ENCODE measurements around the gene HBA1.

- TF ChIP-seq, protein P1, sequence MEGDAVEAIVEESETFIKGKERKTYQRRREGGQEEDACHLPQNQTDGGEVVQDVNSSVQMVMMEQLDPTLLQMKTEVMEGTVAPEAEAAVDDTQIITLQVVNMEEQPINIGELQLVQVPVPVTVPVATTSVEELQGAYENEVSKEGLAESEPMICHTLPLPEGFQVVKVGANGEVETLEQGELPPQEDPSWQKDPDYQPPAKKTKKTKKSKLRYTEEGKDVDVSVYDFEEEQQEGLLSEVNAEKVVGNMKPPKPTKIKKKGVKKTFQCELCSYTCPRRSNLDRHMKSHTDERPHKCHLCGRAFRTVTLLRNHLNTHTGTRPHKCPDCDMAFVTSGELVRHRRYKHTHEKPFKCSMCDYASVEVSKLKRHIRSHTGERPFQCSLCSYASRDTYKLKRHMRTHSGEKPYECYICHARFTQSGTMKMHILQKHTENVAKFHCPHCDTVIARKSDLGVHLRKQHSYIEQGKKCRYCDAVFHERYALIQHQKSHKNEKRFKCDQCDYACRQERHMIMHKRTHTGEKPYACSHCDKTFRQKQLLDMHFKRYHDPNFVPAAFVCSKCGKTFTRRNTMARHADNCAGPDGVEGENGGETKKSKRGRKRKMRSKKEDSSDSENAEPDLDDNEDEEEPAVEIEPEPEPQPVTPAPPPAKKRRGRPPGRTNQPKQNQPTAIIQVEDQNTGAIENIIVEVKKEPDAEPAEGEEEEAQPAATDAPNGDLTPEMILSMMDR (IDR thresholded peaks at IDR 0.05; ENCODE audit: control extremely low read depth in 1 of 3, insufficient read depth in 1 of 3, low read depth in 1 of 3, low read length in 3 of 3) = no peak
- TF ChIP-seq RFX5 (IDR thresholded peaks at IDR 0.05; ENCODE audit: borderline replicate concordance, low read depth, low read length) = no peak
- no peak for TF ChIP-seq POLR2A (IDR thresholded peaks at IDR 0.05; ENCODE audit: control extremely low read depth in 1 of 2, low read depth in 2 of 2, low read length in 2 of 2)
- TF ChIP-seq, protein P2, sequence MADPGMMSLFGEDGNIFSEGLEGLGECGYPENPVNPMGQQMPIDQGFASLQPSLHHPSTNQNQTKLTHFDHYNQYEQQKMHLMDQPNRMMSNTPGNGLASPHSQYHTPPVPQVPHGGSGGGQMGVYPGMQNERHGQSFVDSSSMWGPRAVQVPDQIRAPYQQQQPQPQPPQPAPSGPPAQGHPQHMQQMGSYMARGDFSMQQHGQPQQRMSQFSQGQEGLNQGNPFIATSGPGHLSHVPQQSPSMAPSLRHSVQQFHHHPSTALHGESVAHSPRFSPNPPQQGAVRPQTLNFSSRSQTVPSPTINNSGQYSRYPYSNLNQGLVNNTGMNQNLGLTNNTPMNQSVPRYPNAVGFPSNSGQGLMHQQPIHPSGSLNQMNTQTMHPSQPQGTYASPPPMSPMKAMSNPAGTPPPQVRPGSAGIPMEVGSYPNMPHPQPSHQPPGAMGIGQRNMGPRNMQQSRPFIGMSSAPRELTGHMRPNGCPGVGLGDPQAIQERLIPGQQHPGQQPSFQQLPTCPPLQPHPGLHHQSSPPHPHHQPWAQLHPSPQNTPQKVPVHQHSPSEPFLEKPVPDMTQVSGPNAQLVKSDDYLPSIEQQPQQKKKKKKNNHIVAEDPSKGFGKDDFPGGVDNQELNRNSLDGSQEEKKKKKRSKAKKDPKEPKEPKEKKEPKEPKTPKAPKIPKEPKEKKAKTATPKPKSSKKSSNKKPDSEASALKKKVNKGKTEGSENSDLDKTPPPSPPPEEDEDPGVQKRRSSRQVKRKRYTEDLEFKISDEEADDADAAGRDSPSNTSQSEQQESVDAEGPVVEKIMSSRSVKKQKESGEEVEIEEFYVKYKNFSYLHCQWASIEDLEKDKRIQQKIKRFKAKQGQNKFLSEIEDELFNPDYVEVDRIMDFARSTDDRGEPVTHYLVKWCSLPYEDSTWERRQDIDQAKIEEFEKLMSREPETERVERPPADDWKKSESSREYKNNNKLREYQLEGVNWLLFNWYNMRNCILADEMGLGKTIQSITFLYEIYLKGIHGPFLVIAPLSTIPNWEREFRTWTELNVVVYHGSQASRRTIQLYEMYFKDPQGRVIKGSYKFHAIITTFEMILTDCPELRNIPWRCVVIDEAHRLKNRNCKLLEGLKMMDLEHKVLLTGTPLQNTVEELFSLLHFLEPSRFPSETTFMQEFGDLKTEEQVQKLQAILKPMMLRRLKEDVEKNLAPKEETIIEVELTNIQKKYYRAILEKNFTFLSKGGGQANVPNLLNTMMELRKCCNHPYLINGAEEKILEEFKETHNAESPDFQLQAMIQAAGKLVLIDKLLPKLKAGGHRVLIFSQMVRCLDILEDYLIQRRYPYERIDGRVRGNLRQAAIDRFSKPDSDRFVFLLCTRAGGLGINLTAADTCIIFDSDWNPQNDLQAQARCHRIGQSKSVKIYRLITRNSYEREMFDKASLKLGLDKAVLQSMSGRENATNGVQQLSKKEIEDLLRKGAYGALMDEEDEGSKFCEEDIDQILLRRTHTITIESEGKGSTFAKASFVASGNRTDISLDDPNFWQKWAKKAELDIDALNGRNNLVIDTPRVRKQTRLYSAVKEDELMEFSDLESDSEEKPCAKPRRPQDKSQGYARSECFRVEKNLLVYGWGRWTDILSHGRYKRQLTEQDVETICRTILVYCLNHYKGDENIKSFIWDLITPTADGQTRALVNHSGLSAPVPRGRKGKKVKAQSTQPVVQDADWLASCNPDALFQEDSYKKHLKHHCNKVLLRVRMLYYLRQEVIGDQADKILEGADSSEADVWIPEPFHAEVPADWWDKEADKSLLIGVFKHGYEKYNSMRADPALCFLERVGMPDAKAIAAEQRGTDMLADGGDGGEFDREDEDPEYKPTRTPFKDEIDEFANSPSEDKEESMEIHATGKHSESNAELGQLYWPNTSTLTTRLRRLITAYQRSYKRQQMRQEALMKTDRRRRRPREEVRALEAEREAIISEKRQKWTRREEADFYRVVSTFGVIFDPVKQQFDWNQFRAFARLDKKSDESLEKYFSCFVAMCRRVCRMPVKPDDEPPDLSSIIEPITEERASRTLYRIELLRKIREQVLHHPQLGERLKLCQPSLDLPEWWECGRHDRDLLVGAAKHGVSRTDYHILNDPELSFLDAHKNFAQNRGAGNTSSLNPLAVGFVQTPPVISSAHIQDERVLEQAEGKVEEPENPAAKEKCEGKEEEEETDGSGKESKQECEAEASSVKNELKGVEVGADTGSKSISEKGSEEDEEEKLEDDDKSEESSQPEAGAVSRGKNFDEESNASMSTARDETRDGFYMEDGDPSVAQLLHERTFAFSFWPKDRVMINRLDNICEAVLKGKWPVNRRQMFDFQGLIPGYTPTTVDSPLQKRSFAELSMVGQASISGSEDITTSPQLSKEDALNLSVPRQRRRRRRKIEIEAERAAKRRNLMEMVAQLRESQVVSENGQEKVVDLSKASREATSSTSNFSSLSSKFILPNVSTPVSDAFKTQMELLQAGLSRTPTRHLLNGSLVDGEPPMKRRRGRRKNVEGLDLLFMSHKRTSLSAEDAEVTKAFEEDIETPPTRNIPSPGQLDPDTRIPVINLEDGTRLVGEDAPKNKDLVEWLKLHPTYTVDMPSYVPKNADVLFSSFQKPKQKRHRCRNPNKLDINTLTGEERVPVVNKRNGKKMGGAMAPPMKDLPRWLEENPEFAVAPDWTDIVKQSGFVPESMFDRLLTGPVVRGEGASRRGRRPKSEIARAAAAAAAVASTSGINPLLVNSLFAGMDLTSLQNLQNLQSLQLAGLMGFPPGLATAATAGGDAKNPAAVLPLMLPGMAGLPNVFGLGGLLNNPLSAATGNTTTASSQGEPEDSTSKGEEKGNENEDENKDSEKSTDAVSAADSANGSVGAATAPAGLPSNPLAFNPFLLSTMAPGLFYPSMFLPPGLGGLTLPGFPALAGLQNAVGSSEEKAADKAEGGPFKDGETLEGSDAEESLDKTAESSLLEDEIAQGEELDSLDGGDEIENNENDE (IDR thresholded peaks at IDR 0.05; ENCODE audit: insufficient replicate concordance, low read length) = no peak
Measured at GRCh38 chr16:203246-203645, 26.8 kb downstream of the HBA1 start.
